Hepatocyte (in vitro differentiated cells): Measurements from ENCODE around the gene CRIM1. TPM values are rescaled to one million over a fixed set of nuclear protein-coding genes. Genes with fewer than 3 reads are reported as not detected.

ENCODE experiments used
- DNase-seq: peaks from one replicate; pipeline ENCODE4 v3.0.0-alpha.2; 2016; ENCODE audit warnings: low spot score
- H2AFZ ChIP-seq: fragments of 200-600 bp; sonication (generic); 2 replicates; pipeline ENCODE4 v1.6.0; 2016; ENCODE audit warnings: antibody characterized with exemption, mild to moderate bottlenecking
- H3K27ac ChIP-seq: fragments of 200-600 bp; sonication (generic); 2 replicates; pipeline ENCODE4 v1.5.1; 2016; ENCODE audit warnings: mild to moderate bottlenecking
- H3K27me3 ChIP-seq: fragments of 200-600 bp; sonication (generic); 2 replicates; pipeline ENCODE4 v1.6.1; 2016
- H3K36me3 ChIP-seq: fragments of 200-600 bp; sonication (generic); replicated peaks from 2 replicates; pipeline ENCODE4 v1.5.1; 2016; ENCODE audit warnings: low read depth; ENCODE audit not compliant: insufficient read depth
- H3K4me1 ChIP-seq: fragments of 200-600 bp; sonication (generic); 2 replicates; pipeline ENCODE4 v1.5.1; 2016; ENCODE audit warnings: mild to moderate bottlenecking, moderate library complexity; ENCODE audit not compliant: insufficient read depth
- H3K4me2 ChIP-seq: fragments of 200-600 bp; sonication (generic); 2 replicates; pipeline ENCODE4 v1.6.0; 2016
- H3K4me3 ChIP-seq: fragments of 200-600 bp; sonication (generic); 2 replicates; pipeline ENCODE4 v1.5.1; 2016; ENCODE audit warnings: mild to moderate bottlenecking
- H3K79me2 ChIP-seq: fragments of 200-600 bp; sonication (generic); 2 replicates; pipeline ENCODE4 v1.6.0; 2017; ENCODE audit warnings: mild to moderate bottlenecking
- H3K9me2 ChIP-seq: fragments of 200-600 bp; sonication (generic); replicated peaks from 2 replicates; pipeline ENCODE4 v1.6.0; 2017; ENCODE audit warnings: mild to moderate bottlenecking; ENCODE audit not compliant: insufficient read depth
- H3K9me3 ChIP-seq: fragments of 200-600 bp; sonication (generic); 2 replicates; pipeline ENCODE4 v1.5.1; 2016; ENCODE audit warnings: low read depth, mild to moderate bottlenecking
- H4K20me1 ChIP-seq: fragments of 200-600 bp; sonication (generic); 2 replicates; pipeline ENCODE4 v1.6.0; 2016; ENCODE audit warnings: mild to moderate bottlenecking; ENCODE audit not compliant: insufficient read depth, poor library complexity, severe bottlenecking
- EZH2 ChIP-seq: fragments of 200-600 bp; sonication (generic); IDR thresholded peaks from 2 replicates; pipeline ENCODE4 v1.6.1; 2016; ENCODE audit warnings: antibody characterized with exemption, mild to moderate bottlenecking, borderline replicate concordance
- EZH2phosphoT487 ChIP-seq: fragments of 200-600 bp; sonication (generic); IDR thresholded peaks from one replicate; pipeline ENCODE4 v1.6.1; 2018; ENCODE audit warnings: antibody characterized with exemption, mild to moderate bottlenecking, low read depth, moderate library complexity; ENCODE audit not compliant: unreplicated experiment, severe bottlenecking
- WGBS: methylation state at CpG from one replicate; pipeline ENCODE4 v1.1.6; 2016; ENCODE audit warnings: low lambda C conversion rate; ENCODE audit errors: missing lambda C conversion rate; 5-methylcytosine and 5-hydroxymethylcytosine counted together
- polyA plus RNA-seq: library from polyadenylated mRNA; unstranded; fragments of >200 nt; fragmentation: Nextera tagmentation; extraction: Ambion mirVana; gene quantifications from 2 replicates; pipeline ENCODE4 v1.2.1, GENCODE V29; 2016
- total RNA-seq: library from RNA; depleted of rRNA; stranded (reverse); fragments of >200 nt; gene quantifications from 2 replicates; pipeline ENCODE4 v1.2.3, GENCODE V29; 2014
- TF ChIP-seq, protein P1 (sequence below): fragments of 200-600 bp; sonication (generic); IDR thresholded peaks from 2 replicates; pipeline ENCODE4 v1.5.1; 2016; ENCODE audit warnings: antibody characterized with exemption, mild to moderate bottlenecking; ENCODE audit not compliant: poor library complexity

The CRIM1 gene
- total and polyA plus RNA-seq, 2 experiments from 2014 or later, result 23.0 to 40.8 TPM

DNA sequence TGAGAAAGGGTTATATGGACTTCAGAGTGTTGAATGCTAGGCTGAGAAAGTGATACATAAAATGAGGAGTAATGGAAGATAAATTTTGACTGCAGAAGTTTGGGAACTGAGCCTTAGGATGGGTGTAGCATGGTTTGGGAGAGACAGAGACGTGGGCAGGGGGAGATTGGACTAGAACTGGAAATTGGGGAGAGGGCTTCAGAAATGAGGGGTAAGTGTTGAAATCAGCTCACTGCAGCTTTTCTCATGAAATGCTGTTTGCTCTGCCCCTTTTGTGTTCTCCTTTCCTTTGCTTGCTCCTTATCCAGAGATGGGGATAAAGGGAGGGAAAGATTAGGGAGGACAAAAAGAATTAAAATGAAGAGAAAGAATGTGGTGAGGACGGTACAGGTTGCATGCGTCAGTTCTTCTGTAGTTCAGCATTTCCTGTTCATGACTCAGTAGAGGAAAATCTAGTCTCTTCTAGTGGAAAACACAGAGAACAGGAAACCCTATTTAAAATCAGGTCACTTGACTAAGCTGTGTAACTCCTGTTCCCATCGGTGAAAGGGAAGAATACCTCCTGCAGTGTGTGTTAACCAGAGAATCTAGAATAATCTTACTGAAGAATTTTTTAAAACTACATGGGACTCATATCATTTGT, 105.6 kb downstream of the CRIM1 start:
- H2AFZ ChIP-seq, result no peak overlapping the region
- peak overlapping the region; percentile 84 for H3K27ac ChIP-seq
- peak; percentile 50 for DNase-seq
- peak overlapping the region; percentile 54 for H3K4me2 ChIP-seq
- H3K36me3 ChIP-seq, result no peaks in the 10 kb centered on the region
- no peaks in the 10 kb centered on the region for H3K9me2 ChIP-seq
- no peaks in the 10 kb centered on the region for H3K9me3 ChIP-seq
- H3K79me2 ChIP-seq, result no peaks in the 10 kb centered on the region
- H3K4me3 ChIP-seq, result no peak overlapping the region
- no peaks in the 10 kb centered on the region for H3K27me3 ChIP-seq
- TF ChIP-seq EZH2phosphoT487, result no peak
- WGBS, result 36% methylated on average over 4 of the region's 4 CpGs
- H4K20me1 ChIP-seq, result no peaks in the 10 kb centered on the region
- peaks cover 31% of the 10 kb centered on the region for H3K4me1 ChIP-seq

DNA sequence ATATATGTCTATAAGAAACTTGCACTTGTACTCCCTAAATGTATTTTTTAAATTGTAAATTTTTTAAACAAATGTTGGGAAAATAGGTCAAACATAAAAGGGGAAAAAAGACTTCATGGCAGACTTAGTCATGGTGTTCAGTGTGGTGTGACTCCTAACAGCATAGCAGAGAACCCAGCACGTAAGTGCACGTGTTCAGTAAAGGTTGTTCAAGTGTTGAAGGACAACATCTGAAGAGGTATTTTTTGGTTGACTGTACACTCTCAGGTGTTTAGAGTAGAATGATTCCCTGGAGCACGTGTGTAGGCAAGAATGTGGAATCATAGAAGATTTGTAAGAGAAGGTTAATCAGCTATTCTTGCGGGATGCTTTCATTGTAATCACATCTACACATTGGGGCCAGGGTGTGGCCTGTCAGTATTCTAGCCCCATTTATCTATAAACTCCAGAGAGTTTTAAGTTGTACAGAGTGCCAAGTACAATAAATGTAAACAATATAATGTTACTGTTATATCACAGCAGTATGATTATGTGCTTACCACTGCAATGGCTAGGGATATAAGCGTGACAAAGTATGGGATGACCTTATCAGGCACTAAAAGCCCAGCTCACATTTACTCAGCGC, 106.8 kb downstream of the CRIM1 start:
- WGBS, result 88% methylated on average over 6 of the region's 6 CpGs
- no peaks in the 10 kb centered on the region for H3K9me3 ChIP-seq
- H3K4me3 ChIP-seq, result no peak overlapping the region
- TF ChIP-seq EZH2phosphoT487, result no peak
- TF ChIP-seq EZH2, result no peak
- TF ChIP-seq, protein P1, sequence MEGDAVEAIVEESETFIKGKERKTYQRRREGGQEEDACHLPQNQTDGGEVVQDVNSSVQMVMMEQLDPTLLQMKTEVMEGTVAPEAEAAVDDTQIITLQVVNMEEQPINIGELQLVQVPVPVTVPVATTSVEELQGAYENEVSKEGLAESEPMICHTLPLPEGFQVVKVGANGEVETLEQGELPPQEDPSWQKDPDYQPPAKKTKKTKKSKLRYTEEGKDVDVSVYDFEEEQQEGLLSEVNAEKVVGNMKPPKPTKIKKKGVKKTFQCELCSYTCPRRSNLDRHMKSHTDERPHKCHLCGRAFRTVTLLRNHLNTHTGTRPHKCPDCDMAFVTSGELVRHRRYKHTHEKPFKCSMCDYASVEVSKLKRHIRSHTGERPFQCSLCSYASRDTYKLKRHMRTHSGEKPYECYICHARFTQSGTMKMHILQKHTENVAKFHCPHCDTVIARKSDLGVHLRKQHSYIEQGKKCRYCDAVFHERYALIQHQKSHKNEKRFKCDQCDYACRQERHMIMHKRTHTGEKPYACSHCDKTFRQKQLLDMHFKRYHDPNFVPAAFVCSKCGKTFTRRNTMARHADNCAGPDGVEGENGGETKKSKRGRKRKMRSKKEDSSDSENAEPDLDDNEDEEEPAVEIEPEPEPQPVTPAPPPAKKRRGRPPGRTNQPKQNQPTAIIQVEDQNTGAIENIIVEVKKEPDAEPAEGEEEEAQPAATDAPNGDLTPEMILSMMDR, result no peak
- H3K4me1 ChIP-seq, result peaks cover 19% of the 10 kb centered on the region
- DNase-seq, result no peak
- no peaks in the 10 kb centered on the region for H3K27me3 ChIP-seq
- no peaks in the 10 kb centered on the region for H3K9me2 ChIP-seq
- H3K27ac ChIP-seq, result peak overlapping the region; percentile 84
- H3K36me3 ChIP-seq, result no peaks in the 10 kb centered on the region
- no peak overlapping the region for H3K4me2 ChIP-seq
- H2AFZ ChIP-seq, result no peak overlapping the region
- no peaks in the 10 kb centered on the region for H4K20me1 ChIP-seq
- no peaks in the 10 kb centered on the region for H3K79me2 ChIP-seq

DNA sequence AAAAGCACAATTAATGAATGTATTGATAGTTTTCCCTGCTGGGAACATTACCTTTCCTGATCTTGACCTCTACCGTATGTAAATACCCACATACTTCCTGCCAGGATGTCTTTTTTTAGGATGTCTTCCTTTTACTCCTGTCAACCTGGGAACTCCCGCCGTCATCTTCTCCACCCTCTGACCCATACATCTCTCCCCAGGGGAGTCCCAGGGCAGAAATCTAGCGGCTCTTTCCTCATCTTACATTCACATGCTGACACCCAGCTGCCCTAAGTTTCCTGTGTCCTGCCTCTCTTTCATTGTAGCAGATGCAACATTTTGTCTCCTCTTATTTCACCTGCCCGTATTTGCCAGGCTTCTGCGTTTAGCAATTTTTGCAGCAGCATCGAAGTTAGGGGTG, 107.8 kb downstream of the CRIM1 start:
- no peak overlapping the region for H3K27ac ChIP-seq
- H4K20me1 ChIP-seq, result no peaks in the 10 kb centered on the region
- TF ChIP-seq EZH2 (no peak), EZH2phosphoT487 (no peak)
- TF ChIP-seq, protein P1, result no peak
- H2AFZ ChIP-seq, result no peak overlapping the region
- H3K27me3 ChIP-seq, result no peaks in the 10 kb centered on the region
- H3K4me2 ChIP-seq, result no peak overlapping the region
- H3K4me3 ChIP-seq, result no peak overlapping the region
- H3K36me3 ChIP-seq, result no peaks in the 10 kb centered on the region
- no peaks in the 10 kb centered on the region for H3K79me2 ChIP-seq
- peaks cover 19% of the 10 kb centered on the region for H3K4me1 ChIP-seq
- 94% methylated on average over 7 of the region's 7 CpGs for WGBS
- DNase-seq, result no peak
- no peaks in the 10 kb centered on the region for H3K9me2 ChIP-seq
- H3K9me3 ChIP-seq, result no peaks in the 10 kb centered on the region

DNA sequence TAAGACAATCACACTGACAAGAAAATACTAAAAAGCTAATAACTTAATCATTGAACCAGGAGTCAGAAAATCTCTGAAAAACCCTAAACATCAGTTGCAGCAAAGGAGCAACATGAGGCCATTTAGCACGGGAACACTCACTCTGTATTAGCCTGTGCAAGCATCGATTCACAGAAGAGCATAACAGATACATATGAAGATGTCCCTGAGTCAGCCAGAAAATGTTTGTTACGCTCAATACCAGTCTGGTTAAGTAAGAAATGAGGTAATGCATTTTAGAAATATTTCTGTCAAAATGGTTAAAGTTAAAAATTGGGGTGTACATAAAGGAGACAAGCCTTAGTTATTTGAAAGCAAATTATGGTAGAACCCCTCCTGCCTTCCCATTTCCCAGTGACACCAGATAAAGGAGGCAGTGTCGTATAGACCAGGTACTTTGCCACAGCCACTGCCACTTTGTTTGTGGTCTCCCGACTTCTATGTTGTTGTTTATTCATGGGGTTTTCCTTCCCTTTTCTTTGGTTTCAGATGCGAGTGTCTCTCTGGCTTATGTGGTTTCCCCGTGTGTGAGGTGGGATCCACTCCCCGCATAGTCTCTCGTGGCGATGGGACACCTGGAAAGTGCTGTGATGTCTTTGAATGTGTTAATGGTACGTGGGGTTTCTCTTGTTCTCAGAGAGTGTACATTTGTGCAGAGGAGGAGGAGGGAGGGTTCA, 108.6 kb downstream of the CRIM1 start:
- no peak for DNase-seq
- H3K36me3 ChIP-seq, result no peaks in the 10 kb centered on the region
- H3K4me1 ChIP-seq, result peaks cover 19% of the 10 kb centered on the region
- no peak overlapping the region for H3K27ac ChIP-seq
- H4K20me1 ChIP-seq, result no peaks in the 10 kb centered on the region
- WGBS, result 95% methylated on average over 11 of the region's 11 CpGs
- H3K4me2 ChIP-seq, result no peak overlapping the region
- TF ChIP-seq EZH2phosphoT487 (no peak), EZH2 (no peak)
- TF ChIP-seq, protein P1, result no peak
- H2AFZ ChIP-seq, result no peak overlapping the region
- H3K9me3 ChIP-seq, result no peaks in the 10 kb centered on the region
- no peaks in the 10 kb centered on the region for H3K9me2 ChIP-seq
- no peaks in the 10 kb centered on the region for H3K79me2 ChIP-seq
- no peaks in the 10 kb centered on the region for H3K27me3 ChIP-seq
- H3K4me3 ChIP-seq, result no peak overlapping the region
